Fibroblast of mammary gland (primary cell): ENCODE results near the gene NXN.

Experiments
- DNase-seq: peaks from one replicate; pipeline ENCODE4 v3.0.0-alpha.2; 2010; ENCODE audit warnings: low read depth
- H3K4me3 ChIP-seq: 2 replicates; pipeline ENCODE4 v1.5.1; 2011; ENCODE audit warnings: low read depth, mild to moderate bottlenecking, low read length, moderate library complexity; ENCODE audit not compliant: control insufficient read depth
- TF ChIP-seq, protein P1 (sequence below): conservative IDR thresholded peaks from 2 replicates; pipeline ENCODE4 v1.5.1; 2011; ENCODE audit warnings: low read depth, low read length, inconsistent platforms; ENCODE audit not compliant: control insufficient read depth, insufficient read depth

NXN gene

DNA sequence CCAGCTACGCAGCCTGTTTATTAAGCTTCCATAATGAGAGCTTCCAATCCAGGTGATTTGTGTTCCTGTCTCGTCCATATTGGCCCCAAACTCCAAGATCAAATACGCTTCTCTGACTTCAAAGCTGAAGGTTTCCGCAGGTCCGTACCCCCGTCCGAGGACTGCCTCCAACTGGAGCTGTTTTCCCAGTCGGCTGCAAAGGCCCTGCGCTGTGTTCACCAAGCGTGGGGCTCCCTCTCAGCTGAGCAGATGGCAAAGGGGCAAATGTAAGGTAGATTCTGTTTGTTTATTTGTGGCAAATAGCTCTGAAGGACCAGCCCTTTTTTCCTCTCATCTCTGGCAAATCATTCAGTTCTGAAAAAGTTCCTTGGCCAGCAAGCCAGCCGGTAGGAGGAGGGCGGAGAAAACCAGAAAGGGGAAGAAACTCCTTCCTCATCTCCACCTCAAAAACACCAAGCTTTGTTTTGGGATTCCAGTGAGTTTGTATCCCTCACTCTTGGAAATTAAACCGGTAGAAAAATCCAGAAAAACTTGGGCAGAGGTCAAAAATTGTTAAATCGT, 35.2 kb downstream of the NXN start:
- no peak overlapping the region for H3K4me3 ChIP-seq
- DNase-seq, result no peak
- TF ChIP-seq, protein P1, sequence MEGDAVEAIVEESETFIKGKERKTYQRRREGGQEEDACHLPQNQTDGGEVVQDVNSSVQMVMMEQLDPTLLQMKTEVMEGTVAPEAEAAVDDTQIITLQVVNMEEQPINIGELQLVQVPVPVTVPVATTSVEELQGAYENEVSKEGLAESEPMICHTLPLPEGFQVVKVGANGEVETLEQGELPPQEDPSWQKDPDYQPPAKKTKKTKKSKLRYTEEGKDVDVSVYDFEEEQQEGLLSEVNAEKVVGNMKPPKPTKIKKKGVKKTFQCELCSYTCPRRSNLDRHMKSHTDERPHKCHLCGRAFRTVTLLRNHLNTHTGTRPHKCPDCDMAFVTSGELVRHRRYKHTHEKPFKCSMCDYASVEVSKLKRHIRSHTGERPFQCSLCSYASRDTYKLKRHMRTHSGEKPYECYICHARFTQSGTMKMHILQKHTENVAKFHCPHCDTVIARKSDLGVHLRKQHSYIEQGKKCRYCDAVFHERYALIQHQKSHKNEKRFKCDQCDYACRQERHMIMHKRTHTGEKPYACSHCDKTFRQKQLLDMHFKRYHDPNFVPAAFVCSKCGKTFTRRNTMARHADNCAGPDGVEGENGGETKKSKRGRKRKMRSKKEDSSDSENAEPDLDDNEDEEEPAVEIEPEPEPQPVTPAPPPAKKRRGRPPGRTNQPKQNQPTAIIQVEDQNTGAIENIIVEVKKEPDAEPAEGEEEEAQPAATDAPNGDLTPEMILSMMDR, result no peak

DNA sequence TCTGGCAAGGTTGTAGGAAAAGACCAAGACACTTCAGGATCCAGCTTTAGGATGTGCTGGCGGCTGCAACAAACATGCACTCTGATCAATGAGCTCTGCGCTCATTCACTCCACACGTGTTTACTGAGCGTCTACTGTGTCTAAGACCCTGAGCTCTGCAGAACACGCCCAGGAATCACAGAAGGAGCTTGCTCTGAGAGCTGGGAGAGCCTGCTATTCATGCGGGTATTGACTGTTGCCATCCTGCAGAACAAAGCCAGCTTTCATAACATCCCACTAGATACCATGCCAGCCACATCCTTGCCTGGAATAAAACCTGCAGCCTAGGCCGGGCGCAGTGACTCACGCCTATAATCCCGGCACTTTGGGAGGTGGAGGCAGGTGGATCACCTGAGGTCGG, 44.1 kb downstream of the NXN start:
- TF ChIP-seq, protein P1, result no peak

DNA sequence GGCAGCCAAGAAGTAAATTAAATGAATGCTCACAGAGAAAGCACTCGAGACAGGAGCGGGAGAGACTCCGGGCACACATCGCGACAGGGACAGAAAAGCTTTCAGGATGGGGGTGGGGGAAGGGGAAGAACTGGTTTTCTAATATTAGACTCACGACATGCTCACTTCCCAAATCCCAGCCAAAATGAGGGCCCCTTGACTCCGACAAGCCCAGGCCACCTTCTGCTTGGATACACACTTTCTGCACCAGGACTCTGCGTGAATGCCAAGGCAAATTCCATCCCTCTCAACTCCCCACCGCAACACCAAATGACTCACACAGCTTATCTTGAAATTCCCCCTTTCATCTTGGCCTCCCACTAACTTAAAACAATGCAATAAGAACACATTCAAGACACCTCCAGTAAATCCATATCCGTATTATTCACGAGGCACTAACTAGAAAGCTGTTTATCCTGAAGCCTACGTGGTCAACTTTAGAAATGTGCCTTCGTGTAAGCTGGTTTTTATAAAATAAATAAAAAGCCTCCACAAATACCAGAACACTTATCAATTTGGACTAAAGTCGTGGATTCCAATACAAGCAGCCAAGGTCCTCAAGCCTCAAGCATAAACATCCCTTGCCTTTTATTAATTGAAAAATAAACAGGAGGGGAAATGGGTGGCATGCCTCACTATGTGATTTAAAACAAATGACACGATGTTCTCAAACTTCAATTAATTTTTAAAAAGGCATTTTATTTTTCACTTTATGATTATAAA, 46.1 kb downstream of the NXN start:
- TF ChIP-seq, protein P1, result no peak
- peak; percentile 84 for DNase-seq
- H3K4me3 ChIP-seq, result no peak overlapping the region

More for the DNA sequence above, 44.1 kb downstream of the NXN start:
- DNase-seq, result no peak
- no peak overlapping the region for H3K4me3 ChIP-seq

DNA sequence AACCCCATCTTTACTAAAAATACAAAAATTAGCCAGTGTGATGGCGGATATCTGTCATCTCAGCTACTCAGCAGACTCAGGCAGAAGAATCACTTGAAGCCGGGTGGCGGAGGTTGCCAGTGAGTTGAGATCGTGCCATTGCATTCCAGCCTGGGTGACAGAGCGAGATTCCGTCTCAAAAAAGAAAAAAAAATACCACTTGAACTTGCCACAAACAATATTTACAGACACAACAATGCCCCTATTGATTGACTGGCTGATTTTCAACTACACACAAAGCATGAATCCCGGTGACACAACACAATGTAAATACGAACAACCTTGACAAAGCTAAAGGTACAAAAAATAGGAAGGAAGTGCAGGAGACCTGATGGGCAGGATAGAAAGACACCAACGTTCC, 49.3 kb downstream of the NXN start:
- DNase-seq, result no peak
- no peak overlapping the region for H3K4me3 ChIP-seq
- TF ChIP-seq, protein P1, result no peak

DNA sequence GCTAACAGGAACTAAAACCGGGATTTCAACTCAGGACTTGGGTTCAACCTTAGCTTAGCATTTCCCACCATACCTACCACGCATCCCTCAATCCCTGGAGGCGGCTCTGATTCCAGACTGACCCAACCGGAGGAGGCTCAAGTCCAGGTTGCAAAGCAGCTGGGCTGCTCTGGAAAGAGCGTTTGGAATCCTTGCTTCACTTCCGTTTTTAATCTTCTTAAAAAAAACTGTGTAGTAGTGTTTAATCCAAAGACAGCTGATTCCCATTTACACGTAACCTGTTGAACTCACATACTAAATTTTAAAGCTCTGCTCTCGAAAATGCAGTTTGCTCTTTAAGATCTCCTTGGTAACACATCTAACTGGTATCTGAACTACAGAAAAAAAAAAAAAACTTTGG, 50.0 kb downstream of the NXN start:
- no peak overlapping the region for H3K4me3 ChIP-seq
- DNase-seq, result no peak
- TF ChIP-seq, protein P1, result no peak

DNA sequence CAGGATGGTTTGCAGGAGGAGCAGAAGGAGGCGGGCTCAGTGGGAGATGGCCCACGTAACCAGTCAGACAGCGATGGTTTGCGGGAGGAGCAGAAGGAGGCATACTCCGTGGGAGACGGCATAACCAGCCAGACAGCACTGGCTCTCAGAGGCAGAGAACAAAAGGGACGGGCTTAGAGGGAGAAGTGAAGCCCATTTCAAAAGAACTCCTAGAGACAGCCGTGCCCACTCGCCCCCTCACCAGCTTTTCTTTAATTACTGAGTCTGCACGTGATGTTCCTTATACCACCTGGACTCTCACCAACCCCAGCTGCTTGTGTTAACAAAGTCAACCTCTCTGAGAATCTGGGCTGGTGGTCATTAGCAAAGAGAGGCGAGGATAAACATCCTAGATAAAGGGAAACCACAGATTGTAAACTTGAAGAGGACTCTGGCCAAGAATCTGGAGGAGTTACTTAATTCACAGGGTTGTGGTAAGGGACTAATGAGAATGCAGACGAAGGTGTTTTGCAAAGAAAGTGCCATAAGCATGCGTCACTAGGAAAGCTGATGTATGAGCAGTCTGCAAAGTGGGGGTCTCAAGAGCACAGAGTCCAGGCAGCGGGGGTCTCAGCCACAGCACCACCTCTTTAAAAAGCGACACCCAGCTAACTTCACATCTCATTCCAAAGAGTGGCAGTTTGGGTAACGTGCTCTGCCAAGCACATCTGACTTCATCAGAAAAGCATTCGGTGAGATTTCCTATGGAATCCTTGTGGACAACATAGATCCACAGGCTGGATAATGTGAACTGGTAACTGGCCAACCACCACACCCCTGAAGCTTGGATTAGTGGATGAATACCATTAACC, 51.7 kb downstream of the NXN start:
- no peak overlapping the region for H3K4me3 ChIP-seq
- peak; percentile 95 for DNase-seq
- TF ChIP-seq, protein P1, result no peak
